Activated naive CD4-positive, alpha-beta T cell treated with anti-CD3 and anti-CD28 coated beads, Interleukin-2, amount 50 U/mL, for 72 hours (primary cell): ENCODE measurements around the gene BRCA2. TPM values are rescaled to one million over a fixed set of nuclear protein-coding genes. Genes with fewer than 3 reads are reported as not detected.
A peak's percentile ranks its signal among the peaks of the same experiment; 100 is the strongest.

Experiments
- ATAC-seq, 2 donors: fragments of 150-1000 bp; cut with Tn5 transposase; 2 replicates each; pipeline ENCODE4 v1.10.0; 2021; ENCODE audit warnings: mild to moderate bottlenecking in 2 of 2, moderate library complexity in 2 of 2
- DNase-seq, 2 donors: peaks; one replicate each; pipeline ENCODE4 v3.0.0; 2021 to 2022; ENCODE audit warnings: low spot score in 2 of 2
- H3K27ac Mint-ChIP-seq, 2 donors: one replicate each; pipeline ENCODE4 v1.8.0; 2022; ENCODE audit warnings: mild to moderate bottlenecking in 2 of 2, mixed read lengths in 2 of 2
- H3K36me3 Mint-ChIP-seq, 2 donors: one replicate each; pipeline ENCODE4 v1.8.0; 2022; ENCODE audit warnings: mixed read lengths in 2 of 2
- H3K9me3 Mint-ChIP-seq, 2 donors: one replicate each; pipeline ENCODE4 v1.8.0; 2022; ENCODE audit warnings: mixed read lengths in 2 of 2
- total RNA-seq, 2 donors: library from RNA; stranded (reverse); gene quantifications; one replicate each; pipeline ENCODE4 v1.2.3, GENCODE V29; 2022

Gene BRCA2
- total RNA-seq, 2 donors from 2014 or later, result 30.8 to 36.1 TPM

DNA sequence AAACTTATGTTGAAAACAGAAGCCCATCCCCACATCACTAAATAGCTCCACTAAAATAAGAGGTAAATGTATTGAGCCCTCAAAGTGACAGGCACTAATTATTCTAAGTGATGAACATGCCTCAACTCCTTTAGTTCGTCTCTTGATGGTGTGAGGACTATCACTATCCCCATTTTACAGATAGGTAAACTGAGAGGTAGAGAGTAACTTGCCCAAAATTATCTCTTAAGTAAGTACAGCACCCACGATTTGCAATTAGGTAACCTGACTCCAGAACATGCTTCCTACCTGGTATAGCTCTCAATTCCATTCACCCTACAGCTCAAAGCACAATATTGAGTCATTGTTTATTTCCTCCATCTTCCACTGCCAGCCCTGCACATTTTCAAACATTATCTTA lies 12.8 kb upstream of the BRCA2 start:
- Mint-ChIP-seq H3K27ac (no peak overlapping the region), H3K36me3 (no peaks in the 10 kb centered on the region), H3K9me3 (no peaks in the 10 kb centered on the region)
- ATAC-seq, result no peak
- no peak for DNase-seq

DNA sequence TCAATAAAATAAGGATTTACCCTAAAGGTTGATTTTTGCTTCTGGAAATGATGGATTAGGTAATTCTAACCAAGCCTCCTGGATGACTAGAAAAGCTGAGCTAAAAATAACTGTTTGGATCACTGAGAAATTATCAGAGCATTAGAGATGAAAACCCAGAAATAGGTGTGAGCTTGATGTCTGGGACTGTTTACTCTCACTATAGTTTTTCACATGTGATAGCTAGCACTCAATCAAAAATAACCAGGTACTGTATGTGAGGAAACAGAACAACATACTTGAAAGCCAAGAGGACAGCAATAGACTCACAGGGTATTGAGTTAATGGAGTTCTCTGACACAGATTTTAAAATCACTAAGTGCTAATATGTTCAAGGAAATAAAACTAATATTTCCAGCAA lies 9.7 kb upstream of the BRCA2 start:
- DNase-seq, result no peak
- no peaks in the 10 kb centered on the region for H3K9me3 Mint-ChIP-seq
- no peaks in the 10 kb centered on the region for H3K36me3 Mint-ChIP-seq
- no peak for ATAC-seq
- no peak overlapping the region for H3K27ac Mint-ChIP-seq

DNA sequence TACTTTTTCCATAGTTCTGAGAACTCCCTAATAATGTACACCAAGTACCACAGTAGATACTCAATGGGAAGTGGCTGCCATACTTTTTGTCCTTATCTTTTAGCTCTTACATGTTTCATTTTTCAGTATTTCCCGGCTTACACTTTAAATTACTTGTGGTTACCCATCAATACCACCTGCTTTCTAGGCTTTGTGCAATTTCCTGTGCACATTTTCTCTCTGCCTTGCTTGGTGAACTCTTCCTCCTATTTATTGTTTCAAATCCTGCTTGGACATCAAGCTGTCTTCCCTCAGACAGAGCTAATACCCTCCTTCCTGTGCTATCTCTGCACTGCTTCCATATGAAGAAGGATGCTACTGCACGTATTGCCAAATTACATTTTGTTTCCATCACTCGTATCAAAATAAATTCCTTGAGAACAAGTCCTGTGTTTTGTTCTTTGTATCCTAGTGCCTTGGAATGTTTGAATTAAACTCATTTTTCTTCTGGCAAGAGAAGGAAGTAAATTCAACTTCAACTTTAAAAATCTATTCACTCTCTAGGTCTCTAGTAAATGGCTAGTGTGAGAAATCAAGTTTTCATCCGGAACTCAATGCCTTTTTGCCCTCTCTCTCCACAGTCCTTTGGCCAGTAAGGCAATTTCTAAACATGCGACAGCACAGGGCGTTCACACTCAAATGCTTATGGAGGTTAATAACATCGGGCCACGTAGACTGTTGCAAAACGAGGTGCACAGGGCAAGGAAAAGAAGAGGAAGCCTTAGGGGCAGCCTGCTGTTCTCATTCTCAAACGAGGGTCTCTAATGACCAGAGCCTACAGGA lies 5.8 kb upstream of the BRCA2 start:
- peak; percentile 15 to 41 for ATAC-seq
- DNase-seq, result no peak
- no peaks in the 10 kb centered on the region for H3K9me3 Mint-ChIP-seq
- peak overlapping the region in 1 of 2 donors; percentile 2 for H3K27ac Mint-ChIP-seq
- peaks cover 0 to 2% of the 10 kb centered on the region in 2 donors for H3K36me3 Mint-ChIP-seq

DNA sequence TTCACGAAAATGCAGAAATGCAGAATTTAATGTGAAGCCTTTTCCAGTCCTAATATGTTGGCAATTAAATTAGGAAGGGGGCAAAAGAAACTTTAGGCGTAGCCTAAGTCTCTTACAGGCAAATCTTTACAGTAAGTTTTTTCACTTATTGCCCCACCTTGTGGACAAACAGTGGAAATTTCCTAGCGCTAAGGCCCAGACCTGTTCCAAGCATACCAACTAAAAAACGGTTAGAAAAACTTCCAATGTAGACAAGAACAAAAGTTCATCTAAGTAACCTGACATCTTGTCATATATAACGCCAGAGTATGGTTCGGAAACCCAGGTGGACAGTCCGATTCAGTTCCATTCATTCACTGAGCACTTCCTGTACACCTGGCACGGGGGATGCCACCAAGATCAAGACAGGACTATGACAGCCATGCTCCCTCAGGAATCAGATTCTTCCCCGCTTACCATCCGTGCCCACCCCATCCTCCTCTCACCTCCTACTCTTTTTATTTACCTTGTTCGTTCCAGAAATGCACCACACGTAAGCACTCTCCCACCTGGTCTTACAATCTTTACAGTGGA lies 5.1 kb upstream of the BRCA2 start:
- peak overlapping the region in 1 of 2 donors; percentile 2 for H3K27ac Mint-ChIP-seq
- ATAC-seq (peak; percentile 63 to 66), DNase-seq (no peak)
- H3K9me3 Mint-ChIP-seq, result no peaks in the 10 kb centered on the region
- H3K36me3 Mint-ChIP-seq, result peaks cover 0 to 8% of the 10 kb centered on the region in 2 donors

DNA sequence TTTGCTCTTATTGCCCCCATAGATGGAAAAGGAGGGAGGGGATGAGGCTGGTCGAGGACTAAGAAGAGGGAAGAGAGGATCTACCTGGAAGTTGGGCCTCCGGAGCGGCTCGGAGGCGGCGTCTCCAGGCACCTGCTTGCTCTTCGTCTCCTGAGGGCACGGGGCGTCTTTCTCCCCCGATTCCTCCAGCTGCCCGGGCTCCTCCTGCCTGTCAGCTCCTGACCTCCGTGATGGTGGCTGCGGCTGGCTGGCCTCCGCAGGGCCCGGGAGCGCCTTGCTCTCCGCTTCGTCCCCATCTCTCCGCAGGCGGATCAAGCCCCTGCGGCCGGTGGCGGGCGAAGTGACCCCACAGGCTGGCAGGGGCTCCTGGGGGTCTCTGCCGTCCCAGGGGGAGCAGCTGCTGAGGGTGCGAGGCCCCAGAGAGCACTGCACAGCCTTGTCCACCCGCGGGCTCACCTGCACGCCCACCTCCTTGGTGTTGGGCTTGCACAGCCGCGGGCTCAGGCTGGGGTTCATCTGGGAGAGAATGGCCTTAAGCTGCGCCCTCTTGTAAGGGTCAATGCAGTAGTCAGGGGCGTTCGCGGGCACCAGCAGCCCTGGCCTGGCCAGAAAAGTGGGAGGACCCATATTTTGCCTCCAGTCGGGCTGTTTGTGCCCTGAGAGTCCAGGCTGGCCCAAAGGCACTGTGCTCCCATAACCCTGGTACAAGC lies 4.0 kb upstream of the BRCA2 start:
- Mint-ChIP-seq H3K9me3 (no peaks in the 10 kb centered on the region), H3K36me3 (peaks cover 0 to 16% of the 10 kb centered on the region in 2 donors), H3K27ac (no peak overlapping the region)
- no peak for ATAC-seq
- DNase-seq, result no peak

DNA sequence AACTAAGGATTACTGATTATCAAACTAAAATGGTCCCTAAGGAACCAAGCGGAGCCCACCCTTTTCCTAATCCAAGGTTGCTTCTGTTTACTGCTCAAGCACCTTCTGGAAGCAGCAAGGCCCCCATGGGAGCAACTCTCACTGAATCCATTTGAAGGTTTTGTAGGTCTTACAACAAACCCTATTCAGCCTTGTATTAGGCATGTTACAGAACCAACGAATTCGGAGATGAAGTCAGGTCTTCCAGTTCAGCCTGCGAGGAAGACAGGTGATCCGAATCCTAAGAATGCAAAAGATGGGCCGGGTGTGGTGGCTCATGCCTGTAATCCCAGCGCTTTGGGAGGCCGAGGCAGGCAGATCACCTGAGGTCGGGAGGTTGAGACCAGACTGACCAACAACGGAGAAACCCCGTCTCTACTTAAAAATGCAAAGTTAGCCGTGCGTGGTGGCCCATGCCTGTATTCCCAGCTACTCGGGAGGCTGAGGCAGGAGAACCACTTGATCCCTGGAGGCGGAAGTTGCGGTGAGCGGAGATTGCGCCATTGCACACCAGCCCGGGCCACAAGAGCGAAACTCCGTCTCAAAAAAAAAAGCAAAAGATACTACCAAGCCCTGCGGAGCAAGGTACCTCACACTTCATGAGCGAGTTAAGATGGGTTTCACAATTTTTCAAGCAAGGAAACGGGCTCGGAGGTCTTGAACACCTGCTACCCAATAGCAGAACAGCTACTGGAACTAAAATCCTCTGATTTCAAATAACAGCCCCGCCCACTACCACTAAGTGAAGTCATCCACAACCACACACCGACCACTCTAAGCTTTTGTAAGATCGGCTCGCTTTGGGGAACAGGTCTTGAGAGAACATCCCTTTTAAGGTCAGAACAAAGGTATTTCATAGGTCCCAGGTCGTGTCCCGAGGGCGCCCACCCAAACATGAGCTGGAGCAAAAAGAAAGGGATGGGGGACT lies 754 bp upstream of the BRCA2 start:
- no peaks in the 10 kb centered on the region for H3K9me3 Mint-ChIP-seq
- DNase-seq (peak in 1 of 2 donors; percentile 61), ATAC-seq (peak; percentile 61 to 66)
- peaks cover 6 to 16% of the 10 kb centered on the region in 2 donors for H3K36me3 Mint-ChIP-seq
- H3K27ac Mint-ChIP-seq, result peak overlapping the region; percentile 100

DNA sequence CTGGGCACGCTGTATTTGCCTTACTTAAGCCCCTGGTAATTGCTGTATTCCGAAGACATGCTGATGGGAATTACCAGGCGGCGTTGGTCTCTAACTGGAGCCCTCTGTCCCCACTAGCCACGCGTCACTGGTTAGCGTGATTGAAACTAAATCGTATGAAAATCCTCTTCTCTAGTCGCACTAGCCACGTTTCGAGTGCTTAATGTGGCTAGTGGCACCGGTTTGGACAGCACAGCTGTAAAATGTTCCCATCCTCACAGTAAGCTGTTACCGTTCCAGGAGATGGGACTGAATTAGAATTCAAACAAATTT lies 676 bp downstream of the BRCA2 start:
- no peak for DNase-seq

DNA sequence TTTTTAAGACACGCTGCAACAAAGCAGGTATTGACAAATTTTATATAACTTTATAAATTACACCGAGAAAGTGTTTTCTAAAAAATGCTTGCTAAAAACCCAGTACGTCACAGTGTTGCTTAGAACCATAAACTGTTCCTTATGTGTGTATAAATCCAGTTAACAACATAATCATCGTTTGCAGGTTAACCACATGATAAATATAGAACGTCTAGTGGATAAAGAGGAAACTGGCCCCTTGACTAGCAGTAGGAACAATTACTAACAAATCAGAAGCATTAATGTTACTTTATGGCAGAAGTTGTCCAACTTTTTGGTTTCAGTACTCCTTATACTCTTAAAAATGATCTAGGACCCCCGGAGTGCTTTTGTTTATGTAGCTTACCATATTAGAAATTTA lies 1.2 kb downstream of the BRCA2 start:
- Mint-ChIP-seq H3K27ac (peak overlapping the region; percentile 87 to 100), H3K9me3 (no peaks in the 10 kb centered on the region), H3K36me3 (peaks cover 14 to 16% of the 10 kb centered on the region in 2 donors)
- ATAC-seq, result no peak
- DNase-seq, result no peak

More for the DNA sequence above, 676 bp downstream of the BRCA2 start:
- Mint-ChIP-seq H3K36me3 (peaks cover 14 to 16% of the 10 kb centered on the region in 2 donors), H3K27ac (peak overlapping the region; percentile 100), H3K9me3 (no peaks in the 10 kb centered on the region)
- ATAC-seq, result peak; percentile 29 to 46

DNA sequence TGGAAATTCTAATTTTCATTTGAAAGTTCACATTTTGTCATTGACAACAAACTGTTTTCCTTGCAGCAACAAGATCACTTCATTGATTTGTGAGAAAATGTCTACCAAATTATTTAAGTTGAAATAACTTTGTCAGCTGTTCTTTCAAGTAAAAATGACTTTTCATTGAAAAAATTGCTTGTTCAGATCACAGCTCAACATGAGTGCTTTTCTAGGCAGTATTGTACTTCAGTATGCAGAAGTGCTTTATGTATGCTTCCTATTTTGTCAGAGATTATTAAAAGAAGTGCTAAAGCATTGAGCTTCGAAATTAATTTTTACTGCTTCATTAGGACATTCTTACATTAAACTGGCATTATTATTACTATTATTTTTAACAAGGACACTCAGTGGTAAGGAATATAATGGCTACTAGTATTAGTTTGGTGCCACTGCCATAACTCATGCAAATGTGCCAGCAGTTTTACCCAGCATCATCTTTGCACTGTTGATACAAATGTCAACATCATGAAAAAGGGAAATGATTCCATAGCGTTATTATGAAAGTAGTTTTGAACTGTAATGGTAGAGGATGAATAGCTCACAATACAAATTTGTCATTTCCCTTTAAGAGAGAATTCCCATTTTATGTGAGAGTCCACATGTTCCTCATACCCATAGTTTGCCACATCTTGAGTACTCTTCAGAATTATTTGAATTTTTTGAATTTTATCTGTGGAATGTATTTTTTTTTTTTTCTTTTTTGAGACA lies 2.6 kb downstream of the BRCA2 start:
- no peak overlapping the region for H3K27ac Mint-ChIP-seq
- peaks cover 14 to 16% of the 10 kb centered on the region in 2 donors for H3K36me3 Mint-ChIP-seq
- ATAC-seq, result no peak
- no peaks in the 10 kb centered on the region for H3K9me3 Mint-ChIP-seq
- no peak for DNase-seq

DNA sequence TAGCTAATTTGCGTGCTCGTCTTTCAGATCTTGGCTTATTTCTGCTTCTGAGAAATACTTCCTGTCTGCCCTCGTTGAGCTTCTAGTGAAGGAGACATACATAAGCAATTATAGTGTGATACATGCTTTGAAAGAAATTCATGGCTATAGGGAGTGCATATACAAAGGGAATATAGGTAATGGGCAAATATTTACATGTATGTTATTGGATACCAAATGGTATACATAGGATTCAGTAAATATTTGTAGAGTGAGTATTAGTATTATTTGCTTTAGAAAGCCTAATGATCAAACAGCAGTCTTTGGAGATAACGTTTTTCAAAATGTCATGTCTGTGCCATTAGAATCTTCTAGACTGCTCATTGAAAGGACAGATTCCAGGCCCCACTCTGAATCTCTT lies 5.2 kb downstream of the BRCA2 start:
- ATAC-seq (no peak), DNase-seq (no peak)
- Mint-ChIP-seq H3K36me3 (peaks cover 7 to 14% of the 10 kb centered on the region in 2 donors), H3K27ac (no peak overlapping the region), H3K9me3 (no peaks in the 10 kb centered on the region)

DNA sequence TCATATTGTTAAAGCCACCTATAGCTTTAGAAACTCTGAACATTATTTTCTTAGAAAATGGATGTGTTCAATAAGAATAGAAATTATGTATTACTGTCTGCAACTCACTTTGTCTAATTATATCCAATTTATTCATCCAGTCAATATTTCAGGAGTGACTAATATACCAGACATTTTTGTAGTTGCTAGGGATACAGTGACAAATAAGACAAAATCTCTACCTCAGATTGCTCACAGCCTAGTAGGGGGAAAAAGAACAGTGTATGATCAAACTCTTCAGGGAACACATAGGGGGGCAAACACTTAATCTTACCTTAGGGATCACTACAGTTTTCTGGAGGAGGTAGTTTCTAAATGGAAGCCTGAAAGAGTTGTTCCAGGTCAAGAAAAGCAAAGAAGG lies 8.6 kb downstream of the BRCA2 start:
- Mint-ChIP-seq H3K36me3 (peaks cover 4 to 22% of the 10 kb centered on the region in 2 donors), H3K27ac (no peak overlapping the region), H3K9me3 (no peaks in the 10 kb centered on the region)
- ATAC-seq (no peak), DNase-seq (no peak)

DNA sequence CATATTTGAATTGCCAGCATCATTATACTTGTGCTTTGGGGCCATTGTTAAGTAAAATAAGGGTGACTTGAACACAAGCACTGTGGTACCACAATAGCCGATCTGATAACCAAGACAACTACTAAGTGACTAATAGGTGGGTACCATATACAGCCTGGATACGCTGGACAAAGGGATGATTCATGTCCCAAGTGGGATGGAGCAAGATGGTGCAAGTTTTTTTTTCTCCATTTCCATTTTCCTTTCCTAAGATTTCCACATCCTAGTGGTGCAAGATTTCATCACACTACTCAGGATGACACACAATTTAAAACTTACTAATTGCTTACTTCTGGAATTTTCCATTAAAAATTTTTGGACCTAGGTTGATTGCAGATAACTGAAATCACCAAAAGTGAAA lies 15.1 kb downstream of the BRCA2 start:
- Mint-ChIP-seq H3K27ac (no peak overlapping the region), H3K36me3 (peaks cover 34 to 53% of the 10 kb centered on the region in 2 donors), H3K9me3 (peaks cover 0 to 4% of the 10 kb centered on the region in 2 donors)
- ATAC-seq (no peak), DNase-seq (no peak)

DNA sequence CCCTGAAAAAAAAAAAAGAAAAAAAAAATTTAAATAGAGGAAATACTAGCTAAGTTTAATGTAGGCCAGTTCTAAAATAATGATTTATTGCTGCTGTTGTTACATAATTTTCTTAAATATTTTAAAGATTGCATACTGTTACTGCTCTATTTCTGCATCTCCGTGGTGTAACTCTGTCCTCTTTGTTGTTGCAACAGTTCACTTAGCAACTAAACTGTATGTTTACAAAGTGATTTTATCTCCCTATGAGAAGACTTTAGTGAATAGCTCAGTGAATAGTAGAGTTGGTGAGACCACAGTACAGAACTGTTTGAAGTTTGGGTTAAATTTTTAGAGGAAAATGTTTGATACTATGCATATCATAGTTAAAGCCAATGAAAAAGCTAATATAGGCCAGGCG lies 19.4 kb downstream of the BRCA2 start:
- H3K9me3 Mint-ChIP-seq, result peaks cover 0 to 4% of the 10 kb centered on the region in 2 donors
- DNase-seq, result no peak
- peaks cover 47 to 75% of the 10 kb centered on the region in 2 donors for H3K36me3 Mint-ChIP-seq
- ATAC-seq, result no peak
- H3K27ac Mint-ChIP-seq, result no peak overlapping the region

DNA sequence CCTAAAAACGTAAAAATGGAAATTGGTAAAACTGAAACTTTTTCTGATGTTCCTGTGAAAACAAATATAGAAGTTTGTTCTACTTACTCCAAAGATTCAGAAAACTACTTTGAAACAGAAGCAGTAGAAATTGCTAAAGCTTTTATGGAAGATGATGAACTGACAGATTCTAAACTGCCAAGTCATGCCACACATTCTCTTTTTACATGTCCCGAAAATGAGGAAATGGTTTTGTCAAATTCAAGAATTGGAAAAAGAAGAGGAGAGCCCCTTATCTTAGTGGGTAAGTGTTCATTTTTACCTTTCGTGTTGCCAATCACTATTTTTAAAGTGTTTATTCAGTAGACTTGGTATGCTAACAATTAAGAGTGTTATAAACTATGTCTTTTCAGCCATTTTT lies 25.6 kb downstream of the BRCA2 start:
- ATAC-seq, result no peak
- Mint-ChIP-seq H3K9me3 (no peaks in the 10 kb centered on the region), H3K36me3 (peaks cover 19 to 33% of the 10 kb centered on the region in 2 donors), H3K27ac (no peak overlapping the region)
- DNase-seq, result no peak

DNA sequence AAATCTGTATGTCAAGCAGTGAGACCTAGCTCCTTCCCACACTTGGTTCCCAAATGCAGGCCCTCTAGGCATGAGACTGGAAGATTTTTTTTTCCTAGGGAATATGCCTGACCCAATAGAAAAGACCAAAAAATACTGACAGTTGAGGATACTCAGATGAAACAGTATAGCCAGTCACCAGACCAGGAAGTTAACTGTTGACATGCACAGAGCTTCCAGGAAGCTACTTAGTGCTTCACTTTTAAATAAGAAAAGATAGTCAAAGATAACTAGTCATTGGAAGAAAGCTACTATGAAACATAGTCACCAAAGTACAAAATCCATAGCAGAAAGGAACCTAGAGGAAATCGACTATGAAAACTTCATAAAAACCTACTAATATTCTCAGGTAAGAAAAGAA lies 32.3 kb downstream of the BRCA2 start:
- H3K27ac Mint-ChIP-seq, result no peak overlapping the region
- no peaks in the 10 kb centered on the region for H3K9me3 Mint-ChIP-seq
- ATAC-seq, result no peak
- no peak for DNase-seq
- peaks cover 23 to 28% of the 10 kb centered on the region in 2 donors for H3K36me3 Mint-ChIP-seq
